ENCODE measurements around the gene RPTOR.

GRCh38 chr17:80746262-80746935, 201.8 kb downstream of the RPTOR start:
- TF ChIP-seq CTCF (IDR thresholded peaks at IDR 0.05; ENCODE audit: low read depth, low read length) (no peak), EZH2phosphoT487 (IDR thresholded peaks at IDR 0.05; ENCODE audit: low read depth) (no peak)
